AG09319 (cell line): ENCODE data around the gene GRAMD1B.

ENCODE experiments used
- DNase-seq: peaks from one replicate; pipeline ENCODE4 v3.0.0-alpha.2; 2010; ENCODE audit warnings: low read depth; ENCODE audit errors: extremely low read depth
- CTCF ChIP-seq: IDR thresholded peaks from 2 replicates; pipeline ENCODE4 v1.5.1; 2011; ENCODE audit warnings: low read depth, mild to moderate bottlenecking, inconsistent platforms, low read length, moderate library complexity

The GRAMD1B gene

GRCh38 chr11:123429913-123430720 lies at the start of gene GRAMD1B:
GRAMD1B (plus strand) TSS chr11:123430269; CDS start chr11:123430793, 524 bp downstream.
- DNase-seq: peak; percentile 41
- peak; percentile 27 for TF ChIP-seq CTCF

- no peak for DNase-seq
- no peak for TF ChIP-seq CTCF
Measured at GRCh38 chr11:123381149-123381548, 48.9 kb upstream of the GRAMD1B start.

GRCh38 chr11:123381817-123382554 lies 48.1 kb upstream of the GRAMD1B start:
- no peak for DNase-seq
- TF ChIP-seq CTCF: no peak

GRCh38 chr11:123382555-123383074 lies 47.5 kb upstream of the GRAMD1B start:
- no peak for TF ChIP-seq CTCF
- no peak for DNase-seq

- no peak for DNase-seq
- no peak for TF ChIP-seq CTCF
Measured at GRCh38 chr11:123384116-123384515, 46.0 kb upstream of the GRAMD1B start.

GRCh38 chr11:123386796-123387510 lies 43.1 kb upstream of the GRAMD1B start:
- DNase-seq: peak; percentile 19
- TF ChIP-seq CTCF: no peak
